Measurements from ENCODE around the gene CEACAM6. TPM values are rescaled to one million over a fixed set of nuclear protein-coding genes. Genes with fewer than 3 reads are reported as not detected.

Gene CEACAM6
- total and polyA plus RNA-seq, 12 donors = 0.03 to 0.12 (median 0.10) TPM; not detected in 9

DNA sequence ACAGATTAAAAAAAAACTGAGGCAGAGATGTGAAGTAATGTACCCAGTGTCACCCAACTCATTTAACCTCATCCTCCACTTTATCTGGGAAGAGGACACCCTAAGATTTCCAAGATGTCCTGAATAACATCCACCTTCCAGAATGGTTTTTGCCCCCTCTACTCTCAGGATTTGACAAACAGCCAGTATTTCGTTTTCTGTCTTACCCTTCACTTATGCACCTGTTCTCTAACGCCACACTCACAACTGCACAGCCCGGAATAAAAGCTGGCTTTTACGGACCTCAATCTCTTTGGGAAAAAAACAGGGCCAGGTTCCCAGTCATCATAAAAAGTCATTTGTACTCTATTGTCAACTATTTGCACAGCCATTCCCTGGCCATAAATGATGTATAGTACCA is 21.2 kb upstream of the CEACAM6 start:
- no peaks in the 10 kb centered on the region for H3K36me3 ChIP-seq
- intact Hi-C loops (cut with DNase I) = no loop called here
- H3K27ac ChIP-seq = no peak overlapping the region
- TF ChIP-seq CTCF (IDR thresholded peaks at IDR 0.05) = no peak
- no peaks in the 10 kb centered on the region for H3K9me3 ChIP-seq
- peaks cover 0 to 73% (median 39%) of the 10 kb centered on the region in 7 donors for H3K27me3 ChIP-seq
- WGBS, 2 donors = 78 to 85% methylated on average over 4 of the region's 4 CpGs
- ATAC-seq = no peak
- DNase-seq = no peak
- H3K4me1 ChIP-seq = no peaks in the 10 kb centered on the region
- H3K4me3 ChIP-seq = no peak overlapping the region

- Histone ChIP-seq H3K27me3 (peaks cover 0 to 76% (median 44%) of the 10 kb centered on the region in 7 donors), H3K27ac (no peak overlapping the region), H3K4me1 (no peaks in the 10 kb centered on the region), H3K36me3 (no peaks in the 10 kb centered on the region), H3K9me3 (no peaks in the 10 kb centered on the region), H3K4me3 (no peak overlapping the region)
- DNase-seq (no peak), ATAC-seq (no peak)
- intact Hi-C loops (cut with DNase I) = no loop called here
- 68 to 81% methylated on average over 3 of the region's 3 CpGs for WGBS, 2 donors
- no peak for TF ChIP-seq CTCF (IDR thresholded peaks at IDR 0.05)
Measured at GRCh38 chr19:41734585-41734984, 20.7 kb upstream of the CEACAM6 start.

DNA sequence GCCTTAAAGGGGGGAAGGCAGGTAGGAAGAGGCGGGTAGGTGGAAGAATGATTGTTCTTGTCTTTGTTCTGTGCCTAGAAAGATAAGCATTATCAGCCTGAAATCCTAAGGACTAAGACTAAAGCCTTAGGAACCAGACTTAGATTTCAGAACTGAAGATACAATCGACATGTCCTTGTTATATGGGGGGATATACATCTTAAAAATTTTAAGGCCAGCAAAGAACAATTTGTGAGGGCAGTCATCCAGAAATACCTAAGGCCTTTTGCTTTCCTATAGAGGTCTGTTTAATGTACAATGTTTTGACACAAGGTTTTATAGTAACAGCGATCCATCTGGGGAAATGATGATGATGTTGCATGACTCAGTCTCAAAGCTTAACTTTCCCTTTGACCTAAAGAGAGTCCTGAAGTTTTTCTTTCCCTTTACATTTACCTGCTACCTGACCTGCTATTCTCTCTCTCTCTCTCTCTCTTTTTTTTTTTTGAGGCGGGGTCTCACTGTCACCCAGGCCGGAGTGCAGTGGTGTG is 20.2 kb upstream of the CEACAM6 start:
- WGBS, 2 donors = 69 to 78% methylated on average over 5 of the region's 5 CpGs
- intact Hi-C loops (cut with DNase I) = loop anchor here in 1 of 10 donors (5.0 kb wide), 1 partner anchor 88 kb away; no protein-coding TSS in a partner anchor
- Histone ChIP-seq H3K4me3 (no peak overlapping the region), H3K9me3 (no peaks in the 10 kb centered on the region), H3K27me3 (peaks cover 0 to 77% (median 41%) of the 10 kb centered on the region in 7 donors), H3K4me1 (no peaks in the 10 kb centered on the region), H3K36me3 (no peaks in the 10 kb centered on the region), H3K27ac (no peak overlapping the region)
- ATAC-seq (no peak), DNase-seq (no peak)
- TF ChIP-seq CTCF (IDR thresholded peaks at IDR 0.05) = no peak

DNA sequence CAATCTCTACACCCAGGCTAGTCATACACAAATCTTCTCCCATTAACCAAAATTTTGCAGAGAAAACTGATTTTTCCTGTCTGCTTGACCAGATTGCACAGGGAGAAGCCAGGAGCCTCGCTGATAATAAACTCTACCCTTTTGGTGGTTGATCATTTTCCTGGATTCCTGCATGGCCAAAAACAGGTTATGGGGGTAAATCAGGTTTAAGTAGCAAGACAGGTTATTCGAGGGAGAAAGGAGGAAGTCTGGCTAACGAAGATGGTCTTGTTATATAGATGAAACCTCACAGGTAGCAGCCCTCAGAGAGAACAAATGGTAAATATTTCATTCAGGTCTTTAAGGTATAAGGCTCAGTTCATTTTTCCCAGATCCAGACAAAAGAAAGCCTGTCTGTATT is 16.0 kb upstream of the CEACAM6 start:
- intact Hi-C loops (cut with DNase I) = loop anchor here in 1 of 10 donors (5.0 kb wide), 1 partner anchor 92 kb away; no protein-coding TSS in a partner anchor
- H3K4me1 ChIP-seq = no peaks in the 10 kb centered on the region
- DNase-seq = no peak
- H3K27me3 ChIP-seq = peaks cover 0 to 77% (median 53%) of the 10 kb centered on the region in 7 donors
- ATAC-seq = no peak
- no peaks in the 10 kb centered on the region for H3K9me3 ChIP-seq
- no peak overlapping the region for H3K27ac ChIP-seq
- WGBS, 2 donors = 47 to 55% methylated on average over 3 of the region's 3 CpGs
- H3K4me3 ChIP-seq = no peak overlapping the region
- no peak for TF ChIP-seq CTCF (IDR thresholded peaks at IDR 0.05)
- H3K36me3 ChIP-seq = no peaks in the 10 kb centered on the region

Data from heart right ventricle (tissue), 16 donors.